Fibroblast of mammary gland (primary cell): ENCODE results near the gene DNAH6.

Experiments used
- DNase-seq: peaks from one replicate; pipeline ENCODE4 v3.0.0-alpha.2; 2010; ENCODE audit warnings: low read depth
- H3K4me3 ChIP-seq: 2 replicates; pipeline ENCODE4 v1.5.1; 2011; ENCODE audit warnings: low read depth, mild to moderate bottlenecking, low read length, moderate library complexity; ENCODE audit not compliant: control insufficient read depth
- CTCF ChIP-seq: conservative IDR thresholded peaks from 2 replicates; pipeline ENCODE4 v1.5.1; 2011; ENCODE audit warnings: low read depth, low read length, inconsistent platforms; ENCODE audit not compliant: control insufficient read depth, insufficient read depth

Gene DNAH6

GRCh38 chr2:84711651-84712050 lies 195.4 kb downstream of the DNAH6 start:
- no peak for DNase-seq
- H3K4me3 ChIP-seq: no peak overlapping the region
- no peak for TF ChIP-seq CTCF

GRCh38 chr2:84713441-84713840 lies 197.1 kb downstream of the DNAH6 start:
- no peak overlapping the region for H3K4me3 ChIP-seq
- peak; percentile 15 for DNase-seq
- TF ChIP-seq CTCF: no peak

- no peak for TF ChIP-seq CTCF
Observed at GRCh38 chr2:84716564-84716963, 200.3 kb downstream of the DNAH6 start.

GRCh38 chr2:84717302-84717701 lies 201.0 kb downstream of the DNAH6 start:
- TF ChIP-seq CTCF: no peak
- no peak for DNase-seq
- H3K4me3 ChIP-seq: no peak overlapping the region

More at GRCh38 chr2:84716564-84716963, 200.3 kb downstream of the DNAH6 start:
- DNase-seq: no peak
- no peak overlapping the region for H3K4me3 ChIP-seq

GRCh38 chr2:84719434-84719833 lies 203.1 kb downstream of the DNAH6 start:
- no peak for DNase-seq
- no peak overlapping the region for H3K4me3 ChIP-seq
- no peak for TF ChIP-seq CTCF

- TF ChIP-seq CTCF: no peak
- H3K4me3 ChIP-seq: no peak overlapping the region
- no peak for DNase-seq
Observed at GRCh38 chr2:84723831-84724230, 207.5 kb downstream of the DNAH6 start.

- H3K4me3 ChIP-seq: no peak overlapping the region
- TF ChIP-seq CTCF: no peak
- no peak for DNase-seq
Observed at GRCh38 chr2:84725717-84726116, 209.4 kb downstream of the DNAH6 start.
